Measurements from ENCODE around the gene TAS1R3.

- no peak for TF ChIP-seq GABPB1 (CRISPR knock-in tag; IDR thresholded peaks at IDR 0.05)
- TF ChIP-seq CREB1 (CRISPR knock-in tag; IDR thresholded peaks at IDR 0.05), result no peak
- no peak for TF ChIP-seq ATF2 (CRISPR knock-in tag; IDR thresholded peaks at IDR 0.05; ENCODE audit: borderline replicate concordance, low read depth)
- TF ChIP-seq E2F4 (CRISPR knock-in tag; IDR thresholded peaks at IDR 0.05; ENCODE audit: borderline replicate concordance, low read depth), result no peak
- TF ChIP-seq CTCF (IDR thresholded peaks at IDR 0.05), result no peak
- TF ChIP-seq SP1 (CRISPR knock-in tag; conservative IDR thresholded peaks at IDR 0.05), result no peak
- TF ChIP-seq ELF4 (CRISPR knock-in tag; IDR thresholded peaks at IDR 0.05; ENCODE audit: low read depth), result no peak
- TF ChIP-seq NR2C2 (CRISPR knock-in tag; IDR thresholded peaks at IDR 0.05), result no peak
- TF ChIP-seq FOXJ3 (CRISPR knock-in tag; IDR thresholded peaks at IDR 0.05; ENCODE audit: borderline replicate concordance), result no peak
- TF ChIP-seq ZNF512 (CRISPR knock-in tag; IDR thresholded peaks at IDR 0.05; ENCODE audit: borderline replicate concordance), result no peak
- no peak for TF ChIP-seq TEAD4 (CRISPR knock-in tag; IDR thresholded peaks at IDR 0.05)
- TF ChIP-seq ESRRA (CRISPR knock-in tag; IDR thresholded peaks at IDR 0.05; ENCODE audit: borderline replicate concordance), result no peak
Measured at GRCh38 chr1:1325288-1326074, 5.6 kb upstream of the TAS1R3 start.

Data from WTC11 (cell line).